ENCODE measurements around the gene ROBO4. TPM values are rescaled to one million over a fixed set of nuclear protein-coding genes. Genes with fewer than 3 reads are reported as not detected.

The ROBO4 gene
- total and polyA plus RNA-seq, 9 of the 15 experiments (the other 6 are each of a cell fraction or from before 2014, with no cell fraction given), result not detected

GRCh38 chr11:124869331-124869730 lies 28.3 kb downstream of the ROBO4 start:
- Histone ChIP-seq H3K9me1 (ENCODE audit: control insufficient read depth, insufficient read depth, low read length) (peaks cover 3% of the 10 kb centered on the region), H3K4me1 (replicated peaks in 1 of 2; ENCODE audit: control insufficient read depth in 2 of 2, insufficient read depth in 2 of 2, low read length in 2 of 2) (peaks cover 5 to 19% of the 10 kb centered on the region in 2 experiments; a peak in 2 of 5 replicates), H3K9me3 (replicated peaks; ENCODE audit: control insufficient read depth, insufficient read depth, low read depth, low read length) (no peaks in the 10 kb centered on the region), H3K27ac (ENCODE audit: extremely low read depth, low read depth, low read length) (no peak overlapping the region), H3K4me2 (ENCODE audit: insufficient read depth, low read length) (no peak overlapping the region), H3K36me3 (ENCODE audit: control insufficient read depth, insufficient read depth, low read length) (no peaks in the 10 kb centered on the region), H3K4me3 (no peak overlapping the region), H2AFZ (ENCODE audit: low read depth, low read length) (no peak overlapping the region), H3K27me3 (ENCODE audit: control insufficient read depth in 2 of 2, insufficient read depth in 2 of 2, low read length in 2 of 2) (peaks cover 38 to 84% of the 10 kb centered on the region in 2 experiments), H3K9ac (ENCODE audit: insufficient read depth in 1 of 2, low read depth in 2 of 2, low read length in 2 of 2) (no peak overlapping the region), H3K79me2 (ENCODE audit: control insufficient read depth, insufficient read depth, low read length) (no peaks in the 10 kb centered on the region), H4K20me1 (replicated peaks; ENCODE audit: control insufficient read depth, insufficient read depth, low read length) (no peaks in the 10 kb centered on the region; the same call in 1 of the 2 replicates)
- ChIA-PET CTCF (ENCODE audit: low intra/inter-chr PET ratio) (interaction anchor here (0.7 kb wide), 1 partner anchor 385 kb away, joined by 3 read pairs; no protein-coding TSS in a partner anchor), POLR2A (no interaction called here)
- WGBS (ENCODE audit: insufficient coverage, low coverage, missing lambda C conversion rate), result 4% methylated on average over 16 of the region's 16 CpGs
- DNase-seq (ENCODE audit: extremely low read depth in 1 of 4, low spot score in 3 of 4), result no peak
- TF ChIP-seq VEZF1 (CRISPR knock-in tag; IDR thresholded peaks at IDR 0.05), result peak; percentile 54; the same call in 1 of the 2 replicates
- TF ChIP-seq ZNF436 (CRISPR knock-in tag; IDR thresholded peaks at IDR 0.05), result no peak
- no peak for TF ChIP-seq ERF (CRISPR knock-in tag; IDR thresholded peaks at IDR 0.05)
- BruUV-seq (replicated peaks), result no TSS peak
- no peak for FAIRE-seq
- intact Hi-C loops (cut with micrococcal nuclease), result loop anchor here (10.0 kb wide), 1 partner anchor 805 kb away; no protein-coding TSS in a partner anchor
- in situ Hi-C loops (cut with MboI), result loop anchor here (25.0 kb wide), 1 partner anchor 807 kb away; no protein-coding TSS in a partner anchor
- ATAC-seq, result no peak

Data from K562 (cell line).